Loucy (cell line): ENCODE measurements around the gene KIF17.

Experiments used
- H2AFZ ChIP-seq: fragments of 200-600 bp; sonication (generic); 2 replicates; pipeline ENCODE4 v1.6.0; 2016; ENCODE audit warnings: antibody characterized with exemption, mild to moderate bottlenecking, low read length, moderate library complexity
- H3F3A ChIP-seq: fragments of 200-600 bp; 2 replicates; pipeline ENCODE4 v1.6.0; 2016; ENCODE audit warnings: antibody characterized with exemption, low read depth, mild to moderate bottlenecking
- H3K27me3 ChIP-seq: fragments of 200-600 bp; sonication (generic); 2 replicates; pipeline ENCODE4 v1.6.1; 2014; ENCODE audit warnings: low read length, mild to moderate bottlenecking; ENCODE audit not compliant: insufficient read depth, poor library complexity, severe bottlenecking
- H3K36me3 ChIP-seq: fragments of 200-600 bp; sonication (generic); 2 replicates; pipeline ENCODE4 v1.6.1; 2016; ENCODE audit warnings: low read length; ENCODE audit not compliant: insufficient read depth
- H3K4me1 ChIP-seq: fragments of 200-600 bp; sonication (generic); 2 replicates; pipeline ENCODE4 v1.5.1; 2014; ENCODE audit warnings: low read length, mild to moderate bottlenecking; ENCODE audit not compliant: insufficient read depth, poor library complexity, severe bottlenecking
- H3K4me2 ChIP-seq: fragments of 200-600 bp; sonication (generic); 2 replicates; pipeline ENCODE4 v1.6.0; 2014; ENCODE audit warnings: antibody characterized with exemption, low read length, low read depth, mild to moderate bottlenecking; ENCODE audit not compliant: poor library complexity, severe bottlenecking
- H3K4me3 ChIP-seq: fragments of 200-600 bp; sonication (generic); 2 replicates; pipeline ENCODE4 v1.5.1; 2014; ENCODE audit warnings: low read length, mild to moderate bottlenecking, mixed read lengths; ENCODE audit not compliant: poor library complexity, severe bottlenecking
- H3K79me2 ChIP-seq: fragments of 200-600 bp; sonication (generic); 2 replicates; pipeline ENCODE4 v1.6.1; 2014; ENCODE audit warnings: low read length; ENCODE audit not compliant: insufficient read depth
- H3K9ac ChIP-seq: fragments of 200-600 bp; sonication (generic); 2 replicates; pipeline ENCODE4 v1.6.0; 2014; ENCODE audit warnings: mild to moderate bottlenecking, low read depth, low read length, moderate library complexity; ENCODE audit not compliant: poor library complexity, severe bottlenecking
- H3K9me2 ChIP-seq: fragments of 200-600 bp; sonication (generic); replicated peaks from 2 replicates; pipeline ENCODE4 v1.6.1; 2016; ENCODE audit warnings: low read depth, low read length, mixed read lengths
- H3K9me3 ChIP-seq: fragments of 200-600 bp; sonication (generic); 2 replicates; pipeline ENCODE4 v1.6.1; 2014; ENCODE audit warnings: mild to moderate bottlenecking, antibody characterized with exemption, low read length, low read depth; ENCODE audit not compliant: insufficient read depth
- H4K20me1 ChIP-seq: fragments of 200-600 bp; sonication (generic); 2 replicates; pipeline ENCODE4 v1.6.0; 2014; ENCODE audit warnings: antibody characterized with exemption, low read length, mild to moderate bottlenecking; ENCODE audit not compliant: insufficient read depth, poor library complexity, severe bottlenecking
- CTCF ChIP-seq: fragments of 200-600 bp; sonication (generic); conservative IDR thresholded peaks from 2 replicates; pipeline ENCODE4 v1.5.1; 2014; ENCODE audit warnings: mild to moderate bottlenecking, antibody characterized with exemption, low read length
- EZH2phosphoT487 ChIP-seq: fragments of 200-600 bp; IDR thresholded peaks from 2 replicates; pipeline ENCODE4 v1.6.1; 2018; ENCODE audit warnings: antibody characterized with exemption, mild to moderate bottlenecking, moderate library complexity, borderline replicate concordance

The KIF17 gene

GRCh38 chr1:20666804-20667203 is 51.0 kb downstream of the KIF17 start:
- H2AFZ ChIP-seq, result peak overlapping the region; percentile 77
- H3K4me1 ChIP-seq, result peaks cover 22% of the 10 kb centered on the region
- no peaks in the 10 kb centered on the region for H4K20me1 ChIP-seq
- TF ChIP-seq EZH2phosphoT487 (no peak), CTCF (no peak)
- no peak overlapping the region for H3K9ac ChIP-seq
- H3K9me2 ChIP-seq, result no peaks in the 10 kb centered on the region
- peaks cover 7% of the 10 kb centered on the region; the same call in 1 of the 2 replicates for H3K79me2 ChIP-seq
- peaks cover 3% of the 10 kb centered on the region; the same call in 1 of the 2 replicates for H3F3A ChIP-seq
- H3K4me3 ChIP-seq, result peak overlapping the region; percentile 36
- H3K27me3 ChIP-seq, result no peaks in the 10 kb centered on the region
- peak overlapping the region; percentile 29 for H3K4me2 ChIP-seq
- H3K36me3 ChIP-seq, result no peaks in the 10 kb centered on the region
- H3K9me3 ChIP-seq, result no peaks in the 10 kb centered on the region

DNA sequence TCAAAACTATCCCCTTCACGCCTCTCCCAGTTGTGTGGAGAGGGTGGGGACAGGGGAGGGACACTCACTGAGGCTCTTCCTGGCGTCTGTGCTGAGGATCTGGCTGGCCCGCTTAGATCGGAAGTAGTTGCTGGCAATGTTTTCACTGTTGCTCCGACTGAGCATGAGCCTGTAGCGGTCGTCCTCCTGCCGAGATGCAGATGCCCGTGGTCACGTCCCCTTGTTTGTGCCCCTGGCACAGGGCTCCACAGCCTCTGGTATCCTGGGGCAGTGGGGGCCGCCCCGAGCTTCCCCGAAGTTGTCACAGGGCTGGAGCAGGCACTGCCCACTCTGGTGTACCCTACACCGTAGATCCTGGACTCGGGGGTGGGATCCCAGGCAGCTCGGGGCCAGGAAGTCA is 51.7 kb downstream of the KIF17 start:
- Histone ChIP-seq H3K4me3 (peak overlapping the region; percentile 36), H3K4me1 (peaks cover 22% of the 10 kb centered on the region), H3K79me2 (peaks cover 9% of the 10 kb centered on the region), H3F3A (peaks cover 3% of the 10 kb centered on the region; the same call in 1 of the 2 replicates), H3K9me2 (no peaks in the 10 kb centered on the region), H4K20me1 (no peaks in the 10 kb centered on the region), H3K9ac (peak overlapping the region; percentile 2), H3K27me3 (no peaks in the 10 kb centered on the region), H3K9me3 (no peaks in the 10 kb centered on the region), H2AFZ (peak overlapping the region; percentile 3; the same call in 1 of the 2 replicates), H3K4me2 (peak overlapping the region; percentile 29), H3K36me3 (no peaks in the 10 kb centered on the region)
- no peak for TF ChIP-seq CTCF
- TF ChIP-seq EZH2phosphoT487, result no peak

DNA sequence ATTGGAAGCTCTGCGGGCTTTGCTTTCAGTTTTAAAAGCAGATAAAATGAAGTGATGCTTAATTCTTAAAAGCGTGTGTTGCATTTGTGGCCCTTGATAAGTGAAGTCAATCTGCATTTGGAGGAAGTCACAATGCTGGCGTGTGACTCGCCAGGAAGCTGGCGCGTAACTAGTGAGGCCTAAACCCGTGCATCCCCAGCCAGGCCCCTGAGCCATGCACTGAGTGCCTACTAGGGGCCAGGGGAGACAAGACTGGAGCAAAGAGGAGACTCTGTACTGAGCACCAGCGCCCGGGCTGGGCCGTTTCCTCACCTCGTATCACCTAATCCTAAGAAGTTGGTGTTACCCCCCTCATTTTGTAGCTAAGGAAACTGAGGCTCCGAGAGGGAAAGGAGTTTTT is 52.1 kb downstream of the KIF17 start:
- no peaks in the 10 kb centered on the region for H3K27me3 ChIP-seq
- peaks cover 22% of the 10 kb centered on the region for H3K4me1 ChIP-seq
- peak overlapping the region; percentile 17 for H3K4me3 ChIP-seq
- TF ChIP-seq CTCF (no peak), EZH2phosphoT487 (no peak)
- peaks cover 3% of the 10 kb centered on the region; the same call in 1 of the 2 replicates for H3F3A ChIP-seq
- H3K9me2 ChIP-seq, result no peaks in the 10 kb centered on the region
- peak overlapping the region; percentile 29 for H3K4me2 ChIP-seq
- H3K9me3 ChIP-seq, result no peaks in the 10 kb centered on the region
- H2AFZ ChIP-seq, result 0 out of 2 replicates have a peak overlapping the region, but pooled peaks have one; percentile 3
- peak overlapping the region; percentile 2 for H3K9ac ChIP-seq
- peaks cover 13% of the 10 kb centered on the region for H3K79me2 ChIP-seq
- peaks cover 3% of the 10 kb centered on the region for H4K20me1 ChIP-seq
- no peaks in the 10 kb centered on the region for H3K36me3 ChIP-seq
